ENCODE data around the gene HCK.

The HCK gene

GRCh38 chr20:32128167-32128566 lies 76.1 kb downstream of the HCK start:
- in situ Hi-C loops (cut with HindIII; ENCODE audit: low sequenced_read_pairs), result no loop called here

GRCh38 chr20:32129863-32130262 lies 77.8 kb downstream of the HCK start:
- DNase-seq (ENCODE audit: low read depth), result no peak
- H3K4me3 ChIP-seq (ENCODE audit: low read depth, low read length), result no peak overlapping the region
- in situ Hi-C loops (cut with HindIII; ENCODE audit: low sequenced_read_pairs), result no loop called here
- no peak for TF ChIP-seq CTCF (IDR thresholded peaks at IDR 0.05; ENCODE audit: low read depth, low read length, missing control alignments)

More at GRCh38 chr20:32128167-32128566, 76.1 kb downstream of the HCK start:
- DNase-seq (ENCODE audit: low read depth), result no peak
- H3K4me3 ChIP-seq (ENCODE audit: low read depth, low read length), result no peak overlapping the region
- no peak for TF ChIP-seq CTCF (IDR thresholded peaks at IDR 0.05; ENCODE audit: low read depth, low read length, missing control alignments)

GRCh38 chr20:32130352-32130751 lies 78.3 kb downstream of the HCK start:
- TF ChIP-seq CTCF (IDR thresholded peaks at IDR 0.05; ENCODE audit: low read depth, low read length, missing control alignments), result no peak
- in situ Hi-C loops (cut with HindIII; ENCODE audit: low sequenced_read_pairs), result no loop called here
- H3K4me3 ChIP-seq (ENCODE audit: low read depth, low read length), result no peak overlapping the region
- DNase-seq (ENCODE audit: low read depth), result no peak

- TF ChIP-seq CTCF (IDR thresholded peaks at IDR 0.05; ENCODE audit: low read depth, low read length, missing control alignments), result no peak
- no peak overlapping the region for H3K4me3 ChIP-seq (ENCODE audit: low read depth, low read length)
- DNase-seq (ENCODE audit: low read depth), result no peak
- in situ Hi-C loops (cut with HindIII; ENCODE audit: low sequenced_read_pairs), result no loop called here
Observed at GRCh38 chr20:32130965-32131364, 78.9 kb downstream of the HCK start.

- H3K4me3 ChIP-seq (ENCODE audit: low read depth, low read length), result no peak overlapping the region
- DNase-seq (ENCODE audit: low read depth), result no peak
Observed at GRCh38 chr20:32132911-32133549, 81.0 kb downstream of the HCK start.

GRCh38 chr20:32134026-32134425 lies 82.0 kb downstream of the HCK start:
- DNase-seq (ENCODE audit: low read depth), result no peak
- TF ChIP-seq CTCF (IDR thresholded peaks at IDR 0.05; ENCODE audit: low read depth, low read length, missing control alignments), result no peak
- H3K4me3 ChIP-seq (ENCODE audit: low read depth, low read length), result no peak overlapping the region
- in situ Hi-C loops (cut with HindIII; ENCODE audit: low sequenced_read_pairs), result no loop called here

More at GRCh38 chr20:32132911-32133549, 81.0 kb downstream of the HCK start:
- in situ Hi-C loops (cut with HindIII; ENCODE audit: low sequenced_read_pairs), result no loop called here
- no peak for TF ChIP-seq CTCF (IDR thresholded peaks at IDR 0.05; ENCODE audit: low read depth, low read length, missing control alignments)

Data from astrocyte of the cerebellum (primary cell).